ENCODE measurements around the gene SLC41A3. TPM values are rescaled to one million over a fixed set of nuclear protein-coding genes. Genes with fewer than 3 reads are reported as not detected.

The SLC41A3 gene
- total RNA-seq, 1 experiment from 2014 or later: 41.3 TPM

GRCh38 chr3:126054870-126055269 lies 29.1 kb downstream of the SLC41A3 start:
- Mint-ChIP-seq H3K9me3 (ENCODE audit: unreplicated experiment) (no peaks in the 10 kb centered on the region), H3K4me3 (ENCODE audit: unreplicated experiment) (no peak overlapping the region), H3K4me1 (ENCODE audit: low read depth, unreplicated experiment) (peaks cover 20% of the 10 kb centered on the region), H3K27me3 (ENCODE audit: insufficient read depth, unreplicated experiment) (no peaks in the 10 kb centered on the region), H3K27ac (ENCODE audit: unreplicated experiment) (no peak overlapping the region), H3K36me3 (ENCODE audit: insufficient read depth, unreplicated experiment) (no peaks in the 10 kb centered on the region)
- Histone ChIP-seq H3K9me3 (no peaks in the 10 kb centered on the region), H3K4me3 (ENCODE audit: low read depth, low read length) (no peak overlapping the region), H3K4me1 (peaks cover 15% of the 10 kb centered on the region), H3K27me3 (replicated peaks; ENCODE audit: control insufficient read depth, insufficient read depth, low read length) (no peaks in the 10 kb centered on the region), H3K36me3 (ENCODE audit: control insufficient read depth, insufficient read depth, low read length) (no peaks in the 10 kb centered on the region; the same call in none of the 2 replicates)
- intact Hi-C loops (cut with micrococcal nuclease; ENCODE audit: unreplicated experiment): no loop called here
- no peak for DNase-seq
- BruUV-seq (replicated peaks): no TSS peak
- no peak for TF ChIP-seq CTCF (IDR thresholded peaks at IDR 0.05; ENCODE audit: insufficient read depth in 1 of 2, low read depth in 1 of 2, low read length in 1 of 2, severe bottlenecking in 1 of 2, unreplicated experiment in 1 of 2)
- ChIA-PET CTCF (no interaction called here), POLR2A (no interaction called here)

GRCh38 chr3:126053949-126054569 lies 29.9 kb downstream of the SLC41A3 start:
- H3K9me3 Mint-ChIP-seq (ENCODE audit: unreplicated experiment): no peaks in the 10 kb centered on the region
- CTCF ChIA-PET: interaction anchor here (0.7 kb wide), 1 partner anchor 51 kb away, joined by 3 read pairs; no protein-coding TSS in a partner anchor
- no peaks in the 10 kb centered on the region for H3K36me3 Mint-ChIP-seq (ENCODE audit: insufficient read depth, unreplicated experiment)
- POLR2A ChIA-PET: no interaction called here
- Histone ChIP-seq H3K9me3 (no peaks in the 10 kb centered on the region), H3K36me3 (ENCODE audit: control insufficient read depth, insufficient read depth, low read length) (no peaks in the 10 kb centered on the region; the same call in none of the 2 replicates), H3K4me1 (peaks cover 15% of the 10 kb centered on the region), H3K27me3 (replicated peaks; ENCODE audit: control insufficient read depth, insufficient read depth, low read length) (no peaks in the 10 kb centered on the region), H3K4me3 (ENCODE audit: low read depth, low read length) (no peak overlapping the region)
- peaks cover 20% of the 10 kb centered on the region for H3K4me1 Mint-ChIP-seq (ENCODE audit: low read depth, unreplicated experiment)
- no peak overlapping the region for H3K27ac Mint-ChIP-seq (ENCODE audit: unreplicated experiment)
- H3K4me3 Mint-ChIP-seq (ENCODE audit: unreplicated experiment): no peak overlapping the region
- no peaks in the 10 kb centered on the region for H3K27me3 Mint-ChIP-seq (ENCODE audit: insufficient read depth, unreplicated experiment)
- BruUV-seq (replicated peaks): no TSS peak
- intact Hi-C loops (cut with micrococcal nuclease; ENCODE audit: unreplicated experiment): no loop called here
- TF ChIP-seq CTCF (IDR thresholded peaks at IDR 0.05; ENCODE audit: insufficient read depth in 1 of 2, low read depth in 1 of 2, low read length in 1 of 2, severe bottlenecking in 1 of 2, unreplicated experiment in 1 of 2): no peak
- DNase-seq: no peak

- no peak overlapping the region for H3K27ac Mint-ChIP-seq (ENCODE audit: unreplicated experiment)
Measured at GRCh38 chr3:126053513-126053912, 30.4 kb downstream of the SLC41A3 start.

More at GRCh38 chr3:126053513-126053912, 30.4 kb downstream of the SLC41A3 start:
- Mint-ChIP-seq H3K9me3 (ENCODE audit: unreplicated experiment) (no peaks in the 10 kb centered on the region), H3K27me3 (ENCODE audit: insufficient read depth, unreplicated experiment) (no peaks in the 10 kb centered on the region), H3K36me3 (ENCODE audit: insufficient read depth, unreplicated experiment) (no peaks in the 10 kb centered on the region), H3K4me3 (ENCODE audit: unreplicated experiment) (no peak overlapping the region), H3K4me1 (ENCODE audit: low read depth, unreplicated experiment) (peaks cover 20% of the 10 kb centered on the region)
- no peak for TF ChIP-seq CTCF (IDR thresholded peaks at IDR 0.05; ENCODE audit: insufficient read depth in 1 of 2, low read depth in 1 of 2, low read length in 1 of 2, severe bottlenecking in 1 of 2, unreplicated experiment in 1 of 2)
- H3K4me3 ChIP-seq (ENCODE audit: low read depth, low read length): no peak overlapping the region
- H3K4me1 ChIP-seq: peaks cover 15% of the 10 kb centered on the region
- BruUV-seq (replicated peaks): no TSS peak
- no peaks in the 10 kb centered on the region; the same call in none of the 2 replicates for H3K36me3 ChIP-seq (ENCODE audit: control insufficient read depth, insufficient read depth, low read length)
- no peaks in the 10 kb centered on the region for H3K27me3 ChIP-seq (replicated peaks; ENCODE audit: control insufficient read depth, insufficient read depth, low read length)
- CTCF ChIA-PET: no interaction called here
- POLR2A ChIA-PET: no interaction called here
- DNase-seq: no peak
- intact Hi-C loops (cut with micrococcal nuclease; ENCODE audit: unreplicated experiment): no loop called here
- H3K9me3 ChIP-seq: no peaks in the 10 kb centered on the region
